D721Med (cell line): ENCODE data around the gene AFF3.

Experiments
- DNase-seq: peaks from one replicate; pipeline ENCODE4 v3.0.0; 2011; ENCODE audit warnings: low spot score; ENCODE audit not compliant: insufficient read length
- FAIRE-seq: peaks from 2 replicates; lab custom pipeline; 2011; peaks lifted over from hg19 to GRCh38; lab: Jason Lieb, UNC
- CTCF ChIP-seq: IDR thresholded peaks from 2 replicates; pipeline ENCODE4 v1.5.1; 2012; ENCODE audit warnings: mild to moderate bottlenecking, control low read depth; ENCODE audit not compliant: insufficient read depth; ENCODE audit errors: missing control alignments

AFF3 gene

GRCh38 chr2:99770876-99771275 is 371.5 kb downstream of the AFF3 start:
- TF ChIP-seq CTCF: no peak
- DNase-seq (no peak), FAIRE-seq (no peak)

- no peak for TF ChIP-seq CTCF
- DNase-seq (no peak), FAIRE-seq (no peak)
Observed at GRCh38 chr2:99765731-99766318, 376.6 kb downstream of the AFF3 start.

- DNase-seq (no peak), FAIRE-seq (no peak)
Observed at GRCh38 chr2:99763764-99764163, 378.6 kb downstream of the AFF3 start.

GRCh38 chr2:99762714-99763113 is 379.7 kb downstream of the AFF3 start:
- DNase-seq (no peak), FAIRE-seq (no peak)
- no peak for TF ChIP-seq CTCF

More at GRCh38 chr2:99763764-99764163, 378.6 kb downstream of the AFF3 start:
- no peak for TF ChIP-seq CTCF

GRCh38 chr2:99757611-99758114 is 384.7 kb downstream of the AFF3 start:
- FAIRE-seq: no peak
- no peak for TF ChIP-seq CTCF
- DNase-seq: no peak

GRCh38 chr2:99756059-99756458 is 386.3 kb downstream of the AFF3 start:
- FAIRE-seq (no peak), DNase-seq (no peak)
- TF ChIP-seq CTCF: no peak

- DNase-seq (no peak), FAIRE-seq (no peak)
Observed at GRCh38 chr2:99754210-99754609, 388.2 kb downstream of the AFF3 start.

More at GRCh38 chr2:99754210-99754609, 388.2 kb downstream of the AFF3 start:
- TF ChIP-seq CTCF: no peak
